Activated naive CD4-positive, alpha-beta T cell treated with anti-CD3 and anti-CD28 coated beads, Interleukin-2, amount 50 U/mL, for 72 hours (primary cell): ENCODE results near the gene SLIT3. TPM values are rescaled to one million over a fixed set of nuclear protein-coding genes. Genes with fewer than 3 reads are reported as not detected.

ENCODE experiments used
- ATAC-seq, 2 donors: fragments of 150-1000 bp; cut with Tn5 transposase; 2 replicates each; pipeline ENCODE4 v1.10.0; 2021; ENCODE audit warnings: mild to moderate bottlenecking in 2 of 2, moderate library complexity in 2 of 2
- DNase-seq, 2 donors: peaks; one replicate each; pipeline ENCODE4 v3.0.0; 2021 to 2022; ENCODE audit warnings: low spot score in 2 of 2
- H3K27ac Mint-ChIP-seq, 2 donors: one replicate each; pipeline ENCODE4 v1.8.0; 2022; ENCODE audit warnings: mild to moderate bottlenecking in 2 of 2, mixed read lengths in 2 of 2
- H3K36me3 Mint-ChIP-seq, 2 donors: one replicate each; pipeline ENCODE4 v1.8.0; 2022; ENCODE audit warnings: mixed read lengths in 2 of 2
- H3K9me3 Mint-ChIP-seq, 2 donors: one replicate each; pipeline ENCODE4 v1.8.0; 2022; ENCODE audit warnings: mixed read lengths in 2 of 2
- total RNA-seq, 2 donors: library from RNA; stranded (reverse); gene quantifications; one replicate each; pipeline ENCODE4 v1.2.3, GENCODE V29; 2022

Gene SLIT3
- total RNA-seq, 2 donors from 2014 or later, result 1.9 to 2.0 TPM

DNA sequence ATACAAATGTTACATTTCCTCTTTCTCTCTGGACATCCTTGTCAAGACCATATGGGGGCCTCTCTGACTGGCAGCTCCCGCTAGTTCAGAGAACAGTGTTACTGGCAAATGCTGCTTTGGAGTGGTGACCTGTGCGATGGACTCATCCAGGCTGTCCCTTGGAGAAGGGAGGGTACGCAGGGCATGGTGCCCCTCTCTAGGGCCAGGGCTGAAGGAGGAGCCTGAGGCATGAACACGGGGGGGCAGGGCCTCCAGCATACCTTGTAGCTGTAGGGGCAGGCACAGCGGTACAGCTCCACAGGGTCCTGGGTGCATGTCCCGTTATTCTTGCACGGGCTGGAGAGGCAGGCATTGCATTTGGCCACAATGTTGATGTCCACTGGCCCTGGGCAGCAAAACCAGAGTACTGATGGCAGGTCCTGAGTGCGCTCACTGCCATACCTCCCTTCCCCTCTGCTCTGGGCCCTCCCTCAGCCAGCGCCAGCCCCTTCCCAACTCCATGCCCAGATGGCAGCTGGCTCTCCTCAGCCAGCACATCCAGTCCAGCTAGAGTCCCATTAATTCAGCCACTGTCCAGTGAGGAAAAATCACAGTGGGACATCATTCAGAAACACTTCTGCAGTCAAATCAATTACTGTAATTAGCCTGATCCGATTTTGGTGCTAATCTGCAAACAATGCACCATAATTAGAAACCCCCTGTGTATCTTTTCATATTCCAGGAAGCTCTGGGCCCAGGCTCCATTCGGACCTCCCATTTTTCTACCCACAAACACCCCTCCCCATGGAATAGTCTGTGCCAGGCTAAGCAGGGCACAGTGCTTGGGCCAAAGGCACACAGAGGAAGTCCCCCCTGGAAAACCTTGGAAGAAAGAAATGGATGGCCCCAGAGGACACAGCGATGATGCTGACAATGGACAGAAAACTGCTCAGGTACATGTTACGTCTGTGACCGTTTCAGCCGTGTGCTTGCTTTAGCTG, 592.9 kb downstream of the SLIT3 start:
- no peak overlapping the region for H3K27ac Mint-ChIP-seq

DNA sequence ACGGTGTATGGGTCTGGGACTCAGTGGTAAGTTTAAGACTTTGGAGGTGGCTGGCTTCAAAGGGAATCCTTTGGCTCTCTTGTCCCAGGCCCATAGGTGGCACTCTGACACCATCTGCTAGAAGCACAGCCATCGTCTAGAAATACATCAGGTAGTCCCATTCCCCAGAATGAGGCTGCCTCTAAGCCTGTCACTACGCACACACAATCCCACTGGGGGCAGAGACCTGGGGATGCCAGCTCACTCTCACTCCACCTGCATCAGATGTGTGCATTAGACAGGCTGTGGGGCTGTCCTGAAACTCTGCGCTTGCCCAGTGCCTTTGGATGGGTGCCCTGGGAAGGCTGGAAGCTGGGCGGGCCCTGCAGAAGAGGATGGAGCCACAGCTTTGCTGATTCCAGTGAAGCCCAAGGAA, 594.3 kb downstream of the SLIT3 start:
- Mint-ChIP-seq H3K27ac (no peak overlapping the region), H3K9me3 (no peaks in the 10 kb centered on the region), H3K36me3 (no peaks in the 10 kb centered on the region)
- ATAC-seq (peak; percentile 62 to 71), DNase-seq (peak in 1 of 2 donors; percentile 19)

More for the DNA sequence above, 592.9 kb downstream of the SLIT3 start:
- ATAC-seq (no peak), DNase-seq (no peak)
- no peaks in the 10 kb centered on the region for H3K9me3 Mint-ChIP-seq
- H3K36me3 Mint-ChIP-seq, result no peaks in the 10 kb centered on the region

DNA sequence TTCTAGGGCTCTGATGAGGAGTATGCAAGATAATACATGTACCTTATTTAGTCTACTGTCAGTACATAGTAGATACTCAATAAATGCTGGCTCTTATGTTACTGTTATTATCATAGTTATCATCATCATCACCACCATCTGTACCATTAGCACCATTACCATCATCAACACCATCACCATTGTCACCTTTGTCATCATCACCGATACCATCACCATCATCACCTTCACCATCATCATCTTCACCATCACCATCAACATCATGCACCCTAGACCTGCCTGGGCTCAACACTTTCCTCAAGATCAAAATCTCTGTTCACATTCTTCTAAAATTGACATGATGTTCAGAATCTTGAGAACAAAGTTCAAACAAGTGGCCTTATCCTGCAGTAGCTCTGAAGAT, 595.6 kb downstream of the SLIT3 start:
- Mint-ChIP-seq H3K36me3 (no peaks in the 10 kb centered on the region), H3K27ac (no peak overlapping the region), H3K9me3 (no peaks in the 10 kb centered on the region)
- DNase-seq (no peak), ATAC-seq (no peak)

DNA sequence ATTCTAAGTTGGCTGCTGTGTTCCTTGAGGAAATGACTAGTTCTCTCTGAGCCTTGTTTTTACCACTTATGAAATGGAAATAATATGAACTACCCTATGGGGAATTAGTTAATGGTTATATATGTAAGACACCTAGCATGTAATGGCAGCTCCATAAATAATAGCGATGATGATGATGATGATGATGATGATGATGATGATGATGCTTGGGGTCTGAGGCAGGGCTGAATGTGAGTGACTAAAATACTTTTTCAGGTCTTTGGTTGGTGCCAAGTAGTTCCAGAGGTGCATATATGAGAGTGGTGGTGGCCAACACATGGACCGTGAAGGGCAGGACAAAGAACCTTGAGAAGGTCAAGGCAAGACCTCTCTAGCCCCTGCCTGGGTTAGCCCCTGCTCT, 598.4 kb downstream of the SLIT3 start:
- no peaks in the 10 kb centered on the region for H3K36me3 Mint-ChIP-seq
- ATAC-seq (no peak), DNase-seq (no peak)
- H3K27ac Mint-ChIP-seq, result no peak overlapping the region
- H3K9me3 Mint-ChIP-seq, result no peaks in the 10 kb centered on the region

DNA sequence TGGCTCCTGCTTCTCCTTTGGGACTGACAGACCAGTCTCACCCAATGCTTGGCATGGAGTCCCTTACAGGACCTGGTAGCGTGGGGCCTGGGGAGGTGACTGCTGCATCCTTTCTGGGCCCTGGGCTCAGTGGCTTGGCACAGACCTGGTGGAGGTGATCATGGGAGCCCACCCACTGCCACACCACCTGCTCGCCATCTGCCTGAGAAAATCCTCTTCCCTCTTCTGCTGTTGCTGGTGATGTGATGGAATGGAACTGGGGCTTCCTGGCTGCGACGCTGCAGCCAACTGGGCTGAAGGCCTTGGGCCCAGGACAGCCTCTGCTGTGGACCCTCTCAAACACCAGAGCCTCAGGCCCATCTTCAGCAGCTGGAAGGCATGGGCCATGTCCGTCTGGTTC, 599.3 kb downstream of the SLIT3 start:
- DNase-seq (no peak), ATAC-seq (no peak)
- Mint-ChIP-seq H3K9me3 (no peaks in the 10 kb centered on the region), H3K27ac (peak overlapping the region in 1 of 2 donors; percentile 63), H3K36me3 (no peaks in the 10 kb centered on the region)

DNA sequence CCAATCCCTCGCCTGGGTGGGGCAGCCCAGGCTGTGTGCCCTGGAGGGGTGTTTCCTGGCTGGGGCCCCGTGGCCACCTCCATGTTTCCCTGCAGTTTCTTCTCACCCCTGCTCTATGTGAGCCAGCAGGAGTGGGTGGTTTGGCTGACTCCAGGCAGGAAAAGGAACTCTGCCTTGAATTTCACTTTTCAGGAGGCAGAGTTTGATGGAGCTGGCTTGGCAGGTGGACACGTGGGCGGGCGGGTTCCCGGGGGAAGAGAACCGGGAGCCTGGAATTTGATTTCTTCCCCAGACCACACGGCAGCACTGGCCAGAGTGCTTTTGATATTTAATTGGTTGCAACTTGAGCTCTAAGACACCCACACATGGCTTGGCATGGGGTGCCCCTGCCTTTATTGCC, 601.9 kb downstream of the SLIT3 start:
- DNase-seq (no peak), ATAC-seq (no peak)
- no peaks in the 10 kb centered on the region for H3K9me3 Mint-ChIP-seq
- no peak overlapping the region for H3K27ac Mint-ChIP-seq
- H3K36me3 Mint-ChIP-seq, result no peaks in the 10 kb centered on the region

DNA sequence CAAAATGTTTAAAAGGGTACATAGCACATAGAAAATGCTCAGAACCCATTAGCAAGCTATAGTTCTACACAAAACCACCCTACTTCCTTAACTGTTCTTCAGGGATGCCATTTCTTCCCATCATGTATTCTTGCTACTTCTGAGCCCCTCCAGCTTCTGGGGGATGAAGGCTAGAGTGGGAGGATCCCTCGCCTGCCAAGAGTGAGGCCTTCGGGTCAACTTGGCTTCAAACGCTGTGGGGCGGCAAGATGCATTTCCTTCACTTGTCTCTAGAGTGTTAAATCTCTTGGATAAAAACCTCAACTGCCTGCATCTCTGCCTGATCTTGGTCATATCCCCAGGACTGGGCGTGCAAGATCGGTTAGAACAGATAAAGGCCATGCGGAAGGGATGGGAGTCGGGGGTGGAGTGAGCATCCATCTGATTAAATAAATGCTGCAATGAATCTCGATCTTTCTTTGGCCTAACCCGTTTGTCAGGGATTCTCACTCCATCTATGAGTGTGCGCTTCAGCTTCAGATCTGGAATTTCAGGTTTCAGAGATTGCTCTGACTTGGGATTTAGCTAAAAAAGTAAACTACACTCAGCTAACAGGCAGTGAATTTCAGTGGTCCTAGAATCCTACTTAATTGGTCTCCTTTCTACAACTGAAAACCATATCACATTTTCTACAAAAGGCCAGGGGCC, 603.8 kb downstream of the SLIT3 start:
- Mint-ChIP-seq H3K36me3 (no peaks in the 10 kb centered on the region), H3K27ac (no peak overlapping the region), H3K9me3 (no peaks in the 10 kb centered on the region)
- ATAC-seq (no peak), DNase-seq (no peak)

DNA sequence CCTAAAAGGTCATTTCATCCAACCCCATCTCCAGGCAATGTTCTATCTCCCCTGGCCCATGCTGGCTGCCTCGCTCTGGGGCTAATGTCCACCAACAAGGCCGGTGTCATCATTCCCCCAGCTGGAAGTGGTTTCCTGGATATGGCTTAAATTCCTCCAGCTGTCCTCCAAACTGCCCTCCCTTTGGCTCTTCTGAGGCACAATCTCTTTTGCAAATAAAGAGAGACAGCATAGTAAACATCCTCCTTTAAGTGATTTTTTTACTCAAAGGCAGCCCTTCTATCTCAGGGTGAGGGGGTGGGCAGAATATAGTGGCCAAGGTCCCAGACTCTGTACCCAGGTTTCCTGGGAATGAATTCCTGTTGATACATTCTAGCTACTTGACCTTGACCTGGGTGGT, 604.3 kb downstream of the SLIT3 start:
- H3K9me3 Mint-ChIP-seq, result no peaks in the 10 kb centered on the region

DNA sequence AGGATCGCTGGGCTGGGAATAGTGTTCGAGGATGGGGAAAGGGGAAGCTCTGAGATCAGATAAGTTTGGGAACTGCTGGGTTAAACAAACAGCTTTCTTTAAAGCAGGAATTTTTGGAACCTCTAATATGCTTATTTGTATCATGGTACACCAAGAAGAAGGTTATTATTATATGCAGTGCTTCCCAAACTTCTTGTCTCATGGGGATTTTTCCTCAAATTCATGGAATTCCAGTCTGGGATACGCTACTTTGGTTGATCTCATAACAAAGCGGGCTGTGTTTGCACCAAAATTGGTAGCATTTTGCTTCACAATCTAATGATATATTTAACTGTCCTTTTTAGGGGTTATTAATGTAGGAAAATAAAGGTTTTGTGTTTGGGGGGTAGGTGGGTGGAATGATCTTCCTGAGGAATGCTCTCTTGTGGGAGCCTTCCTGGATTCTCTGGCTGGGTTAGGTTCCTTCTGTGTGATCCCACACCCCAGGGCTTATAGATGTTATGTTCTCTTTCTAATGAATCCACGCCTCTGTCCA, 605.6 kb downstream of the SLIT3 start:
- no peaks in the 10 kb centered on the region for H3K36me3 Mint-ChIP-seq
- no peaks in the 10 kb centered on the region for H3K9me3 Mint-ChIP-seq
- H3K27ac Mint-ChIP-seq, result no peak overlapping the region
- DNase-seq (no peak), ATAC-seq (no peak)

More for the DNA sequence above, 604.3 kb downstream of the SLIT3 start:
- DNase-seq, result no peak
- H3K36me3 Mint-ChIP-seq, result no peaks in the 10 kb centered on the region
- H3K27ac Mint-ChIP-seq, result no peak overlapping the region
- no peak for ATAC-seq

DNA sequence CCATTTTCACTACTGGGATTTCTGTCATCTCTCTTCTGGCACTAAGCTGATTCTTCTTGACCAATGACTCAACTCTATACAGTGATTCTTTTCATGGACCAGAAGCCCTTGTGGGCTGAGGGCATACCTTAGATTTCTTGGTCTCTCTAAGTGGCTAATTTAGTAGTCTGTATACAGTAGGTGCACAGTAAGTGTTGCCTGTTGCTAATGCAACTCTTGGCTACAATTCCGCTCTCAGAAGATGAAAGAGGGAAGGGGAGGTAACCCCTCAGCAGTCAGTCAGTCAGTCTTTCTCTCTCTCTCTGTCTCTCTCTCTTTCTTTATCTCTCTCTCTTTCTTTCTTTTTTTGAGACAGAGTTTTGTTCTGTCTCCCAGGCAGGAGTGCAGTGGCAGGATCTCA, 606.6 kb downstream of the SLIT3 start:
- no peak overlapping the region for H3K27ac Mint-ChIP-seq
- ATAC-seq (no peak), DNase-seq (no peak)
- no peaks in the 10 kb centered on the region for H3K9me3 Mint-ChIP-seq
- no peaks in the 10 kb centered on the region for H3K36me3 Mint-ChIP-seq

DNA sequence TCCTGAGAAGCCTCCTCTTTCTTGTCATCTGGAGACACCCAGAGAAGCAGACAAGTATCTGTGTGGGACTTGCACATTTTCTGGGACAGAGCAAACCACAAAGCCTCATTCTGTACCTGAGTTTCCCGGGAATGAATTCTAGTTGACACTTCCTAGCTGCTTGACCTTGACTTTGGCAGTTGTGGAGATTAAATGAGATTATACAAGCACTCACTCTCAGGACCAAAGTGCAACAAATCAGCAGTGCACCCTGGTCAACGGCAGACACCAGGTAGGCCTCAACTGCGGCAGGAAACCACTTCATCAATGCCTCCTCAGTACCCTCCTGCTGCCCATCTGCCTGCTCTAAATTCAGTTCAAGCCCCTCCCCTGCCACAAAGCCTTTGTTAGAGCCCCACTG, 607.1 kb downstream of the SLIT3 start:
- ATAC-seq (no peak), DNase-seq (no peak)
- no peaks in the 10 kb centered on the region for H3K9me3 Mint-ChIP-seq
- H3K27ac Mint-ChIP-seq, result no peak overlapping the region
- H3K36me3 Mint-ChIP-seq, result no peaks in the 10 kb centered on the region

DNA sequence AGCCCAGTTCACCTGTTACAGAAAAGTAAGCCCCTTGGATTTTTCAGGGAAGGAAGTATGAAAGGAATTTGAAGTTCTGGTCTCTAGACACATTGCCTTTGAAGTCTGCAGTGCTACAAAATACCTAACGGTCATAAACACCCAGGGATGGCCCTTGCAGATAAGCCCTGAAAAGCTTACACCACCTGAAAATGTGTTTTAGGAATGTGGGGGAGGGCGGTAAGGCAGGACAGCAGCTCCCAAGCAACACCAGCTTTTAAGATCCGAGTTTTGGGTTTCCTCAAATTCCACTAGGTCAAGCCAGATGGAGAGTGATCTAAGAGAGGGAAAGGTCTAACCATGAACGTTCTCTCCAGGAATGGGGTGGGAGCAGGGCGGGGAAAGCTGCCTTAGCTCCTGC, 607.6 kb downstream of the SLIT3 start:
- H3K9me3 Mint-ChIP-seq, result no peaks in the 10 kb centered on the region
- H3K27ac Mint-ChIP-seq, result no peak overlapping the region
- H3K36me3 Mint-ChIP-seq, result no peaks in the 10 kb centered on the region
- ATAC-seq (no peak), DNase-seq (no peak)

DNA sequence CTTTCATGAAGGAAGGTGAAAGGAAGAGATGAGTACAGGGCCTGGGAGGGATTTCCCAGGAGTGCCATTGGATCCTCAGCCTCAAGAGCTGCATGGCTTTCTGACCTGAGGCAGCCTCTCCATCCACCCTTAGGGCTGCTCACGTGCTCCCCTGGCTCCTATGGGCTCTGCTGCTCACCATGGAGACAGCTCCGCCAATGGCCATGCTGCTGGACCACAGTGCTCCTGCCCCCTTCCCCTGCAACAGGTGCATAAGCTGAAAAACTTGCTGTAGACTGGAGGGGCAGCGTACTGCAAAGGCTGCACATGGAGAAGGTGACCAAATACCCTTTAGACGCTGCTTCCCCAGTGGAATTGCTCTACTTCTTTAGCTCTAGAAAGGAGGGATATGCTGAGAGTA, 609.0 kb downstream of the SLIT3 start:
- no peaks in the 10 kb centered on the region for H3K36me3 Mint-ChIP-seq
- ATAC-seq (no peak), DNase-seq (no peak)
- H3K27ac Mint-ChIP-seq, result peak overlapping the region in 1 of 2 donors; percentile 9
- H3K9me3 Mint-ChIP-seq, result no peaks in the 10 kb centered on the region

DNA sequence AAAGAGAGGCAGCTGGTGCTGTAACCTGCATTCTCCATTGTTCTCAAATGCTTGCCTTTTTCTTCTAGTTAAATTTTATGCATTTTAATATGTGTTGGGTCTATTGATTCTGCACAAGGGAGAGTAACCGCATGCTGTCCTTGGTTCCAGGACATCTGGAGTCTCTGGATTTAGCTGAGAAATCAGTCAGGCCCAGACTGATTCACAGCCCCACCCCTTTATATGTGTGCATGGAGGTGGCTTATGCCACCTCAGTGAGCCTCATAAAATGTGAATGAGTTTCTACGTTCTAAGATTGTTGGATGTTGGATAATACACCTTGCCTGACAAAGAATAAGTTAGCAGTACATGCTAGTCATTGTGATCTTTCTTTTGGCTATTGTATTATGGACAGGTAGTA, 611.7 kb downstream of the SLIT3 start:
- Mint-ChIP-seq H3K27ac (no peak overlapping the region), H3K9me3 (no peaks in the 10 kb centered on the region), H3K36me3 (no peaks in the 10 kb centered on the region)
- no peak for DNase-seq
- ATAC-seq, result no peak

DNA sequence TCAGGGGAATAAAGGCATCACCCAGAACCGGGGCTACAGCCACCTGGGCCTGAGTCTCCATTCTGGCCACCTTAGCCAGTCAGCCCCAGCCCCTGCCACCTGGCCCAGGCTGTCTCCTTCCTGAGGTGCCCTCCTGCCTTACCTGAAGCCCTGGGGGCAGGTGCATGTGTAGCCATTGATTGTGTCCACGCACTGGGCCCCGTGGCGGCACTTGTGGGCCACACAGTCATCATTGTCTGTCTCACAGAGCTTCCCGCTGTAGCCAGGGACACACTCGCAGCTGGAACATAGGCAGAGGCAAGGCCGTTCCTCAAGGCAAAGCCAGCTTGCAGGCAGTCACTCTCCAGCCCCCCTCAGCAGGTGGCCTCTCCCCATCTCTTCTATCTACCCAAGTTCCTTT, 614.1 kb downstream of the SLIT3 start:
- DNase-seq (no peak), ATAC-seq (no peak)
- Mint-ChIP-seq H3K27ac (no peak overlapping the region), H3K36me3 (no peaks in the 10 kb centered on the region), H3K9me3 (no peaks in the 10 kb centered on the region)

DNA sequence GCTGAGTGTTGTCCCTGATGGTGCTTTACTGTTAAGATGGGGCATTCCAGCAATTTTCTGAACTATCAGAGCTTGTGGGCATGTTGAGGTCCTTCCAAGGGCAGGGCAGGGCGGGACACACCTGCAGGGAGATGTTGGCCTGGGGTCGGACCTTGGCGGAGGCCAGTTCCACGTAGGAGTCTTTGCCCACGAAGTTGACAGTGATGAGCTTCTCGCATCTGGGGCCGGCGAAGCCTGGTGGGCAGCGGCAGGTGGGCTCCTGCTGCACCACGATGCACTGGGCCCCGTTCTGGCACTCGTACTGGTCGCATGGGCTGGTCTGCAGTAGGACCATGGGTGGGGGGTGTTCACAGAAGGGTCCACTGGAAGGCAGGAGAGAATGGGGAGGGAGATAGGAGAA, 615.4 kb downstream of the SLIT3 start:
- H3K27ac Mint-ChIP-seq, result no peak overlapping the region
- H3K9me3 Mint-ChIP-seq, result no peaks in the 10 kb centered on the region
- H3K36me3 Mint-ChIP-seq, result no peaks in the 10 kb centered on the region
- ATAC-seq (no peak), DNase-seq (no peak)

DNA sequence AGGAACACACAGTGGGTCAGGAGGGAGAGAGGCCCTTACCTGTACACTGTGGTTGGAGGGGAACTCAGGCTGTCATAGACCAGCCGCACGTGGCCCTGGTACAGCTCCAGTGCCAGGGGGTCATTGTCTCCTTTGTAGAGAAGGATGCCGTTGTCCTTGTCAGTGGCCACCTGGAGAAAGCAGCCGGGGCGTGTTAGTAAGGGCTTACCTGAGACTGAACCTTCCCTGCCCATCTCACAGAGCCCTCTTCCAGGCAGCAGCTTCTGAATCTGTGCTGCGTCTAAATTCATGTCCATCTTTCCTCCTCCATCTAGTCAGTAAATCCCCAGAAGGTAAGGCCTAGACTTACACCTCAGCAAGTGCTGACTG, 617.0 kb downstream of the SLIT3 start:
- DNase-seq (no peak), ATAC-seq (no peak)
- H3K36me3 Mint-ChIP-seq, result no peaks in the 10 kb centered on the region
- peak overlapping the region in 1 of 2 donors; percentile 81 for H3K27ac Mint-ChIP-seq
- no peaks in the 10 kb centered on the region for H3K9me3 Mint-ChIP-seq
